ENCODE results near the gene GIMAP1. TPM values are rescaled to one million over a fixed set of nuclear protein-coding genes. Genes with fewer than 3 reads are reported as not detected.

The GIMAP1 gene
- polyA plus RNA-seq, 1 of the 3 experiments (the other 2 are of a cell fraction): not detected

GRCh38 chr7:150721970-150722373, 5.6 kb downstream of the GIMAP1 start (continued):
- TF ChIP-seq USF2 (IDR thresholded peaks at IDR 0.05; ENCODE audit: borderline replicate concordance, low read depth, low read length) (no peak), RFX5 (IDR thresholded peaks at IDR 0.05; ENCODE audit: low read length) (no peak), EZH2phosphoT487 (IDR thresholded peaks at IDR 0.05; ENCODE audit: borderline replicate concordance, low read depth) (no peak)

GRCh38 chr7:150722431-150722931, 6.1 kb downstream of the GIMAP1 start:
- ChIA-PET CTCF (interaction anchor here (0.9 to 1.3 kb wide), 2 partner anchors 11 to 274 kb away, joined by 3 to 5 read pairs; no protein-coding TSS in a partner anchor), POLR2A (no interaction called here)
- H3K4me2 ChIP-seq: no peak overlapping the region
- H3K36me3 ChIP-seq (replicated peaks in 1 of 2; ENCODE audit: control insufficient read depth in 1 of 2, insufficient read depth in 2 of 2, low read length in 1 of 2): no peaks in the 10 kb centered on the region
- peaks cover 44% of the 10 kb centered on the region for H3K27me3 ChIP-seq (ENCODE audit: insufficient read depth)
- no peaks in the 10 kb centered on the region for H3K4me1 ChIP-seq (ENCODE audit: control insufficient read depth in 1 of 2, insufficient read depth in 2 of 2, low read depth in 1 of 2, low read length in 1 of 2)
- H3K4me3 ChIP-seq (ENCODE audit: low read depth in 2 of 2, low read length in 1 of 2): no peak overlapping the region
- H4K20me1 ChIP-seq (ENCODE audit: insufficient read depth): no peaks in the 10 kb centered on the region
- no peak overlapping the region for H3K27ac ChIP-seq (ENCODE audit: low read depth in 2 of 2, low read length in 1 of 2)
- TF ChIP-seq RFX5 (IDR thresholded peaks at IDR 0.05; ENCODE audit: low read length) (no peak), GABPA (IDR thresholded peaks at IDR 0.05; ENCODE audit: low read depth) (no peak), SIN3A (IDR thresholded peaks at IDR 0.05; ENCODE audit: borderline replicate concordance, low read depth, low read length) (no peak), RCOR1 (IDR thresholded peaks at IDR 0.05; ENCODE audit: low read length) (no peak), FOXJ3 (CRISPR knock-in tag; IDR thresholded peaks at IDR 0.05) (no peak), RXRA (IDR thresholded peaks at IDR 0.05; ENCODE audit: borderline replicate concordance, low read depth) (no peak), TCF12 (IDR thresholded peaks at IDR 0.05) (no peak), CHD2 (IDR thresholded peaks at IDR 0.05; ENCODE audit: low read length, partially characterized antibody) (no peak), REST (IDR thresholded peaks at IDR 0.05; ENCODE audit: low read depth, low read length) (no peak), MEF2A (IDR thresholded peaks at IDR 0.05; ENCODE audit: borderline replicate concordance, low read depth) (no peak), YY1 (IDR thresholded peaks at IDR 0.05; ENCODE audit: low read depth) (no peak), FOSL2 (IDR thresholded peaks at IDR 0.05; ENCODE audit: borderline replicate concordance, low read depth) (no peak), USF1 (IDR thresholded peaks at IDR 0.05; ENCODE audit: borderline replicate concordance, low read depth) (no peak), MAX (IDR thresholded peaks at IDR 0.05; ENCODE audit: low read depth) (no peak), ELF1 (IDR thresholded peaks at IDR 0.05) (no peak), ZBTB33 (IDR thresholded peaks at IDR 0.05; ENCODE audit: borderline replicate concordance, low read depth) (no peak)
- no peaks in the 10 kb centered on the region for H3F3A ChIP-seq (replicated peaks; ENCODE audit: insufficient read depth)
- no peaks in the 10 kb centered on the region for H3K79me2 ChIP-seq (ENCODE audit: insufficient read depth)
- no peaks in the 10 kb centered on the region for H3K9me2 ChIP-seq
- DNase-seq: no peak
- H2AFZ ChIP-seq (ENCODE audit: low read depth): no peak overlapping the region
- 16% methylated on average over 12 of the region's 12 CpGs for WGBS (ENCODE audit: low lambda C conversion rate)
- no peaks in the 10 kb centered on the region for H3K9me3 ChIP-seq
- no peak overlapping the region for H3K9ac ChIP-seq

All from SK-N-SH (cell line).